Neural cell (in vitro differentiated cells): ENCODE data around the gene PPFIA3. TPM values are rescaled to one million over a fixed set of nuclear protein-coding genes. Genes with fewer than 3 reads are reported as not detected.

Experiments
- H2AFZ ChIP-seq: fragments of 200-600, 300-800 bp; sonication (generic), shearing (Covaris generic); 2 replicates; pipeline ENCODE4 v1.6.0; 2014; ENCODE audit warnings: low read depth, mild to moderate bottlenecking, antibody characterized with exemption, low read length, moderate library complexity
- H3F3A ChIP-seq: fragments of 200-600 bp; shearing (Covaris generic); 2 replicates; pipeline ENCODE4 v1.6.1; 2016; ENCODE audit warnings: mild to moderate bottlenecking, moderate library complexity, mixed read lengths, antibody characterized with exemption, low read length; ENCODE audit not compliant: insufficient read depth, poor library complexity, severe bottlenecking
- H3K27ac ChIP-seq: fragments of 200-600, 300-800 bp; sonication (generic), shearing (Covaris generic); 2 replicates; pipeline ENCODE4 v1.5.1; 2014; ENCODE audit warnings: mild to moderate bottlenecking, low read length, moderate library complexity
- H3K27me3 ChIP-seq: fragments of 300-800, 200-600 bp; sonication (generic), shearing (Covaris generic); 2 replicates; pipeline ENCODE4 v1.6.0; 2014; ENCODE audit warnings: mild to moderate bottlenecking, low read depth, low read length, moderate library complexity; ENCODE audit not compliant: insufficient read depth
- H3K36me3 ChIP-seq: fragments of 300-800, 200-600 bp; sonication (generic), shearing (Covaris generic); 2 replicates; pipeline ENCODE4 v1.5.1; 2014; ENCODE audit warnings: mild to moderate bottlenecking, antibody characterized with exemption, low read length, moderate library complexity; ENCODE audit not compliant: insufficient read depth
- H3K4me2 ChIP-seq: fragments of 300-800, 200-600 bp; sonication (generic), shearing (Covaris generic); 2 replicates; pipeline ENCODE4 v1.6.0; 2014; ENCODE audit warnings: mild to moderate bottlenecking, low read length
- H3K4me3 ChIP-seq: fragments of 300-800, 200-600 bp; sonication (generic), shearing (Covaris generic); 2 replicates; pipeline ENCODE4 v1.5.1; 2014; ENCODE audit warnings: mild to moderate bottlenecking, low read length, moderate library complexity
- H3K79me2 ChIP-seq: fragments of 200-600 bp; shearing (Covaris generic); replicated peaks from 2 replicates; pipeline ENCODE4 v1.6.0; 2014; ENCODE audit warnings: mild to moderate bottlenecking, low read length, moderate library complexity; ENCODE audit not compliant: insufficient read depth
- H3K9ac ChIP-seq: fragments of 300-800, 200-600 bp; sonication (generic), shearing (Covaris generic); 2 replicates; pipeline ENCODE4 v1.6.1; 2016; ENCODE audit warnings: mild to moderate bottlenecking, low read length, mixed read lengths
- H3K9me2 ChIP-seq: fragments of 200-600 bp; shearing (Covaris generic); 2 replicates; pipeline ENCODE4 v1.6.1; 2016; ENCODE audit warnings: mild to moderate bottlenecking, low read length, mixed read lengths; ENCODE audit not compliant: insufficient read depth
- H3K9me3 ChIP-seq: fragments of 200-600, 300-800 bp; sonication (generic), shearing (Covaris generic); 2 replicates; pipeline ENCODE4 v1.6.1; 2016; ENCODE audit warnings: mild to moderate bottlenecking, mixed run types, low read length, moderate library complexity, mixed read lengths
- H4K20me1 ChIP-seq: fragments of 200-600 bp; shearing (Covaris generic); 2 replicates; pipeline ENCODE4 v1.6.1; 2016; ENCODE audit warnings: mild to moderate bottlenecking, mixed run types; ENCODE audit not compliant: insufficient read depth
- CTCF ChIP-seq: fragments of 450-650 bp; IDR thresholded peaks from 2 replicates; pipeline ENCODE4 v1.5.1; 2014; ENCODE audit warnings: antibody characterized with exemption, mild to moderate bottlenecking, moderate library complexity; ENCODE audit not compliant: poor library complexity, severe bottlenecking
- EP300 ChIP-seq: fragments of 450-650 bp; conservative IDR thresholded peaks from 2 replicates; pipeline ENCODE4 v1.6.1; 2014; ENCODE audit warnings: antibody characterized with exemption, mild to moderate bottlenecking, moderate library complexity; ENCODE audit not compliant: poor library complexity, severe bottlenecking
- EZH2 ChIP-seq: fragments of 200-600, 300-800 bp; shearing (Covaris generic), sonication (generic); IDR thresholded peaks from 2 replicates; pipeline ENCODE4 v1.6.1; 2014; ENCODE audit warnings: antibody characterized with exemption, low read length, borderline replicate concordance, mild to moderate bottlenecking; ENCODE audit not compliant: insufficient read depth, poor library complexity, severe bottlenecking
- MXI1 ChIP-seq: fragments of 450-650 bp; conservative IDR thresholded peaks from 2 replicates; pipeline ENCODE4 v1.6.1; 2014; ENCODE audit warnings: antibody characterized with exemption, mild to moderate bottlenecking; ENCODE audit not compliant: poor library complexity, severe bottlenecking
- POLR2AphosphoS5 ChIP-seq: IDR thresholded peaks from 2 replicates; pipeline ENCODE4 v1.6.1; 2012
- RAD21 ChIP-seq: fragments of 450-650 bp; conservative IDR thresholded peaks from 2 replicates; pipeline ENCODE4 v1.6.1; 2014; ENCODE audit warnings: antibody characterized with exemption, mild to moderate bottlenecking, moderate library complexity
- REST ChIP-seq: IDR thresholded peaks from 2 replicates; pipeline ENCODE4 v1.6.1; 2012; ENCODE audit warnings: borderline replicate concordance
- SMC3 ChIP-seq: fragments of 450-650 bp; conservative IDR thresholded peaks from 2 replicates; pipeline ENCODE4 v1.6.1; 2014; ENCODE audit warnings: antibody characterized with exemption, mild to moderate bottlenecking, moderate library complexity; ENCODE audit not compliant: poor library complexity
- TAF1 ChIP-seq: IDR thresholded peaks from 2 replicates; pipeline ENCODE4 v1.6.1; 2012; ENCODE audit warnings: low read depth
- polyA plus RNA-seq: library from polyadenylated mRNA; depleted of rRNA; stranded (reverse); fragments of >200 nt; gene quantifications from 2 replicates; pipeline ENCODE4 v1.2.3, GENCODE V29; 2014

PPFIA3 gene
- polyA plus RNA-seq, 1 donor from 2014 or later, result 80.7 TPM

- no peaks in the 10 kb centered on the region for H4K20me1 ChIP-seq
- no peaks in the 10 kb centered on the region for H3K79me2 ChIP-seq
- no peak overlapping the region for H2AFZ ChIP-seq
- H3K9ac ChIP-seq, result no peak overlapping the region
- H3K4me3 ChIP-seq, result no peak overlapping the region
- no peak overlapping the region for H3K27ac ChIP-seq
- no peaks in the 10 kb centered on the region for H3F3A ChIP-seq
- TF ChIP-seq POLR2AphosphoS5 (no peak), REST (no peak)
- no peaks in the 10 kb centered on the region for H3K27me3 ChIP-seq
- H3K9me2 ChIP-seq, result no peaks in the 10 kb centered on the region
- no peaks in the 10 kb centered on the region for H3K36me3 ChIP-seq
- no peaks in the 10 kb centered on the region for H3K9me3 ChIP-seq
- no peak overlapping the region for H3K4me2 ChIP-seq
These were observed 41.3 kb downstream of the PPFIA3 start for GRCh38 chr19:49160450-49161189.

- no peaks in the 10 kb centered on the region for H3K9me2 ChIP-seq
- H3K27ac ChIP-seq, result no peak overlapping the region
- no peak overlapping the region for H3K4me2 ChIP-seq
- no peak for TF ChIP-seq EP300
- no peak for TF ChIP-seq EZH2
- TF ChIP-seq SMC3, result no peak
- no peak for TF ChIP-seq TAF1
- no peak for TF ChIP-seq CTCF
- TF ChIP-seq POLR2AphosphoS5, result no peak
- TF ChIP-seq MXI1, result no peak
- TF ChIP-seq RAD21, result no peak
- no peak for TF ChIP-seq REST
- H3K79me2 ChIP-seq, result no peaks in the 10 kb centered on the region
- no peak overlapping the region for H3K4me3 ChIP-seq
- no peaks in the 10 kb centered on the region for H3K27me3 ChIP-seq
- H3K36me3 ChIP-seq, result no peaks in the 10 kb centered on the region
- no peaks in the 10 kb centered on the region for H3K9me3 ChIP-seq
- no peak overlapping the region for H3K9ac ChIP-seq
- no peaks in the 10 kb centered on the region for H3F3A ChIP-seq
- H2AFZ ChIP-seq, result no peak overlapping the region
- no peaks in the 10 kb centered on the region for H4K20me1 ChIP-seq
These were observed 42.6 kb downstream of the PPFIA3 start for GRCh38 chr19:49161987-49162386.
